DOHH2 (cell line): ENCODE measurements around the gene GUCA1C.

Experiments
- H3F3A ChIP-seq: fragments of 200-600 bp; sonication (generic), shearing (Covaris generic); 2 replicates; pipeline ENCODE4 v1.6.0; 2016; ENCODE audit warnings: antibody characterized with exemption, mild to moderate bottlenecking; ENCODE audit not compliant: control insufficient read depth, insufficient read depth
- H3K27ac ChIP-seq: fragments of 200-600 bp; sonication (generic); 2 replicates; pipeline ENCODE4 v1.5.1; 2014; ENCODE audit warnings: low read depth, mild to moderate bottlenecking, low read length, moderate library complexity
- H3K27me3 ChIP-seq: fragments of 200-600 bp; sonication (generic); 2 replicates; pipeline ENCODE4 v1.6.1; 2014; ENCODE audit warnings: mild to moderate bottlenecking, low read length, mixed read lengths; ENCODE audit not compliant: control insufficient read depth
- H3K36me3 ChIP-seq: fragments of 200-600 bp; sonication (generic); 2 replicates; pipeline ENCODE4 v1.6.1; 2014; ENCODE audit warnings: mild to moderate bottlenecking, low read length, moderate library complexity, mixed read lengths; ENCODE audit not compliant: control insufficient read depth
- H3K4me1 ChIP-seq: fragments of 200-600 bp; sonication (generic); 2 replicates; pipeline ENCODE4 v1.6.1; 2014; ENCODE audit warnings: mild to moderate bottlenecking, low read length, mixed read lengths; ENCODE audit not compliant: control insufficient read depth
- H3K4me2 ChIP-seq: fragments of 200-600 bp; sonication (generic); 2 replicates; pipeline ENCODE4 v1.6.0; 2014; ENCODE audit warnings: mild to moderate bottlenecking, low read length, moderate library complexity
- H3K4me3 ChIP-seq: fragments of 200-600 bp; sonication (generic); 2 replicates; pipeline ENCODE4 v1.5.1; 2014; ENCODE audit warnings: mild to moderate bottlenecking, low read length, mixed read lengths
- H3K79me2 ChIP-seq: fragments of 200-600 bp; sonication (generic); 2 replicates; pipeline ENCODE4 v1.6.1; 2014; ENCODE audit warnings: mild to moderate bottlenecking, low read length, mixed read lengths; ENCODE audit not compliant: control insufficient read depth
- H3K9me2 ChIP-seq: fragments of 200-600 bp; sonication (generic); replicated peaks from 2 replicates; pipeline ENCODE4 v1.6.1; 2014; ENCODE audit warnings: mild to moderate bottlenecking, low read length, mixed read lengths; ENCODE audit not compliant: control insufficient read depth
- H3K9me3 ChIP-seq: fragments of 200-600 bp; sonication (generic); 2 replicates; pipeline ENCODE4 v1.6.1; 2014; ENCODE audit warnings: antibody characterized with exemption, low read length, mixed read lengths; ENCODE audit not compliant: control insufficient read depth, insufficient read depth
- H4K20me1 ChIP-seq: fragments of 200-600 bp; sonication (generic); 2 replicates; pipeline ENCODE4 v1.6.0; 2014; ENCODE audit warnings: low read depth, mild to moderate bottlenecking, antibody characterized with exemption, low read length, moderate library complexity; ENCODE audit not compliant: control insufficient read depth, insufficient read depth
- CTCF ChIP-seq: fragments of 200-600 bp; sonication (generic); IDR thresholded peaks from one replicate; pipeline ENCODE4 v1.5.1; 2014; ENCODE audit warnings: antibody characterized with exemption, mild to moderate bottlenecking, low read depth, low read length; ENCODE audit not compliant: poor library complexity, severe bottlenecking
- EZH2phosphoT487 ChIP-seq: fragments of 200-600 bp; sonication (generic); IDR thresholded peaks from 2 replicates; pipeline ENCODE4 v1.6.1; 2017; ENCODE audit warnings: borderline replicate concordance, mild to moderate bottlenecking, antibody characterized with exemption, low read length, moderate library complexity, mixed read lengths

Gene GUCA1C

GRCh38 chr3:108931035-108931434, 22.6 kb downstream of the GUCA1C start:
- H3K9me2 ChIP-seq, result no peaks in the 10 kb centered on the region
- no peaks in the 10 kb centered on the region for H3F3A ChIP-seq
- H3K4me1 ChIP-seq, result no peaks in the 10 kb centered on the region
- H4K20me1 ChIP-seq, result no peaks in the 10 kb centered on the region
- H3K79me2 ChIP-seq, result no peaks in the 10 kb centered on the region
- H3K27me3 ChIP-seq, result no peaks in the 10 kb centered on the region
- H3K4me2 ChIP-seq, result no peak overlapping the region
- H3K27ac ChIP-seq, result no peak overlapping the region
- no peak overlapping the region for H3K4me3 ChIP-seq
- no peaks in the 10 kb centered on the region for H3K36me3 ChIP-seq
- H3K9me3 ChIP-seq, result no peaks in the 10 kb centered on the region
- TF ChIP-seq EZH2phosphoT487, result no peak
- no peak for TF ChIP-seq CTCF

GRCh38 chr3:108918866-108919265, 34.8 kb downstream of the GUCA1C start:
- no peak overlapping the region for H3K4me3 ChIP-seq
- H3K4me1 ChIP-seq, result no peaks in the 10 kb centered on the region
- H3K79me2 ChIP-seq, result no peaks in the 10 kb centered on the region
- H3K27me3 ChIP-seq, result no peaks in the 10 kb centered on the region
- no peaks in the 10 kb centered on the region for H3F3A ChIP-seq
- no peaks in the 10 kb centered on the region for H3K9me3 ChIP-seq
- no peaks in the 10 kb centered on the region for H3K36me3 ChIP-seq
- H3K9me2 ChIP-seq, result no peaks in the 10 kb centered on the region
- H4K20me1 ChIP-seq, result no peaks in the 10 kb centered on the region
- H3K4me2 ChIP-seq, result no peak overlapping the region
- H3K27ac ChIP-seq, result no peak overlapping the region
- TF ChIP-seq CTCF (no peak), EZH2phosphoT487 (no peak)

- Histone ChIP-seq H3K4me2 (no peak overlapping the region), H3K4me3 (no peak overlapping the region), H3K27me3 (no peaks in the 10 kb centered on the region), H3K79me2 (no peaks in the 10 kb centered on the region), H3K9me3 (no peaks in the 10 kb centered on the region), H3K36me3 (no peaks in the 10 kb centered on the region), H3K9me2 (no peaks in the 10 kb centered on the region), H3F3A (no peaks in the 10 kb centered on the region), H3K27ac (no peak overlapping the region), H4K20me1 (no peaks in the 10 kb centered on the region), H3K4me1 (no peaks in the 10 kb centered on the region)
- TF ChIP-seq EZH2phosphoT487 (no peak), CTCF (peak; percentile 92)
Observed at GRCh38 chr3:108914774-108915641, 38.7 kb downstream of the GUCA1C start.
